Lower leg skin (tissue), 3 donors: ENCODE results near the gene ZBTB7C.

Source experiments
- CTCF ChIP-seq, 3 donors: fragments of 450-650 bp; IDR thresholded peaks; one replicate each; pipeline ENCODE4 v1.5.1; 2016; ENCODE audit warnings: antibody characterized with exemption in 3 of 3, mild to moderate bottlenecking in 3 of 3, moderate library complexity in 2 of 3
- POLR2A ChIP-seq, 2 donors: fragments of 450-650 bp; IDR thresholded peaks; one replicate each; pipeline ENCODE4 v1.6.1; 2016 to 2017; ENCODE audit warnings: antibody characterized with exemption in 2 of 2, mild to moderate bottlenecking in 1 of 2, moderate library complexity in 1 of 2

GRCh38 chr18:48453330-48454066, 44.3 kb upstream of the ZBTB7C start:
- TF ChIP-seq CTCF (IDR thresholded peaks at IDR 0.05) (no peak), POLR2A (IDR thresholded peaks at IDR 0.05) (no peak)
